HG02840 (cell line): Measurements from ENCODE around the gene GTF3C1.
"Not testable (repeated sequence)": the region's sequence is repeated elsewhere in the genome, so short reads cannot be mapped to it uniquely, and the experiment has no call there.

ENCODE experiments used
- ATAC-seq: cut with Tn5 transposase; IDR thresholded peaks from one replicate; pipeline ENCODE4 v1.9.1; 2021; ENCODE audit warnings: mild to moderate bottlenecking, moderate library complexity, moderate number of reproducible peaks; ENCODE audit not compliant: unreplicated experiment, low FRiP score

GTF3C1 gene

GRCh38 chr16:27450196-27450549 is 99.5 kb downstream of the GTF3C1 start:
- peak; percentile 22 for ATAC-seq

GRCh38 chr16:27449434-27450195 is 100.1 kb downstream of the GTF3C1 start:
- ATAC-seq: peak; percentile 62

GRCh38 chr16:27448532-27449433 is 100.9 kb downstream of the GTF3C1 start:
- no peak for ATAC-seq

- ATAC-seq: no peak
Observed at GRCh38 chr16:27447301-27447700, 102.4 kb downstream of the GTF3C1 start.

- no peak for ATAC-seq
Observed at GRCh38 chr16:27446721-27447120, 103.0 kb downstream of the GTF3C1 start.

- no peak for ATAC-seq
Observed at GRCh38 chr16:27445502-27446175, 104.1 kb downstream of the GTF3C1 start.

- ATAC-seq: no peak
Observed at GRCh38 chr16:27444470-27444869, 105.2 kb downstream of the GTF3C1 start.

GRCh38 chr16:27444015-27444414 is 105.7 kb downstream of the GTF3C1 start:
- no peak for ATAC-seq

- ATAC-seq: no peak
Observed at GRCh38 chr16:27441998-27442397, 107.7 kb downstream of the GTF3C1 start.

- no peak for ATAC-seq
Observed at GRCh38 chr16:27441276-27441675, 108.4 kb downstream of the GTF3C1 start.

GRCh38 chr16:27439271-27440018 is 110.3 kb downstream of the GTF3C1 start:
- no peak for ATAC-seq

- no peak for ATAC-seq
Observed at GRCh38 chr16:27437946-27438345, 111.8 kb downstream of the GTF3C1 start.

- no peak for ATAC-seq
Observed at GRCh38 chr16:27436921-27437650, 112.6 kb downstream of the GTF3C1 start.

GRCh38 chr16:27436065-27436464 is 113.6 kb downstream of the GTF3C1 start:
- no peak for ATAC-seq

- ATAC-seq: not testable (repeated sequence)
Observed at GRCh38 chr16:27435146-27435545, 114.6 kb downstream of the GTF3C1 start.

GRCh38 chr16:27434141-27435051 is 115.3 kb downstream of the GTF3C1 start:
- ATAC-seq: no peak

- no peak for ATAC-seq
Observed at GRCh38 chr16:27433636-27434035, 116.1 kb downstream of the GTF3C1 start.

- ATAC-seq: not testable (repeated sequence)
Observed at GRCh38 chr16:27433191-27433590, 116.5 kb downstream of the GTF3C1 start.

GRCh38 chr16:27432558-27432957 is 117.2 kb downstream of the GTF3C1 start:
- ATAC-seq: no peak
